SK-N-SH treated with all-trans-retinoic acid at 6 μM for 48 hours (cell line): ENCODE results near the gene ZNF683.

Experiments
- ARNTL ChIP-seq: fragments of 450-650 bp; formaldehyde crosslinking; IDR thresholded peaks from 2 replicates; pipeline ENCODE4 v1.5.0; 2020; ENCODE audit warnings: low read depth, mild to moderate bottlenecking, moderate library complexity, borderline replicate concordance
- BACH2 ChIP-seq: fragments of 250-450 bp; sonication (Bioruptor Pico); IDR thresholded peaks from 2 replicates; pipeline ENCODE4 v1.9.0; 2021; ENCODE audit warnings: mild to moderate bottlenecking, borderline replicate concordance
- CREB5 ChIP-seq: fragments of 250-450 bp; sonication (Bioruptor Pico); IDR thresholded peaks from 2 replicates; pipeline ENCODE4 v1.5.1; 2020; ENCODE audit warnings: low read depth, mild to moderate bottlenecking, moderate library complexity
- GLIS3 ChIP-seq: fragments of 250-450 bp; sonication (Bioruptor Pico); IDR thresholded peaks from 2 replicates; pipeline ENCODE4 v1.5.0; 2020; ENCODE audit warnings: mild to moderate bottlenecking, moderate library complexity
- PATZ1 ChIP-seq: fragments of 250-450 bp; sonication (Bioruptor Pico); IDR thresholded peaks from 2 replicates; pipeline ENCODE4 v1.8.0; 2020; ENCODE audit warnings: mild to moderate bottlenecking, moderate library complexity, borderline replicate concordance
- POU6F1 ChIP-seq: fragments of 250-450 bp; sonication (Bioruptor Pico); IDR thresholded peaks from 2 replicates; pipeline ENCODE4 v1.8.0; 2021; ENCODE audit warnings: low read depth, mild to moderate bottlenecking, moderate library complexity, borderline replicate concordance
- RARB ChIP-seq: fragments of 250-450 bp; sonication (Bioruptor Pico); IDR thresholded peaks from 2 replicates; pipeline ENCODE4 v1.8.0; 2021; ENCODE audit warnings: mild to moderate bottlenecking, moderate library complexity
- SNAI2 ChIP-seq: fragments of 250-450 bp; sonication (Bioruptor Pico); IDR thresholded peaks from 2 replicates; pipeline ENCODE4 v1.5.0; 2020; ENCODE audit warnings: mild to moderate bottlenecking, moderate library complexity
- TCF4 ChIP-seq: fragments of 250-450 bp; sonication (Bioruptor Pico); IDR thresholded peaks from 2 replicates; pipeline ENCODE4 v1.8.0; 2021; ENCODE audit warnings: mild to moderate bottlenecking, moderate library complexity, borderline replicate concordance
- TOX ChIP-seq: fragments of 250-450 bp; sonication (Bioruptor Pico); IDR thresholded peaks from 2 replicates; pipeline ENCODE4 v1.8.0; 2021; ENCODE audit warnings: mild to moderate bottlenecking, moderate library complexity, borderline replicate concordance
- ZFP3 ChIP-seq: fragments of 250-450 bp; sonication (Bioruptor Pico); IDR thresholded peaks from 2 replicates; pipeline ENCODE4 v1.5.0; 2020; ENCODE audit warnings: mild to moderate bottlenecking, moderate library complexity
- ZNF70 ChIP-seq: fragments of 450-650 bp; formaldehyde crosslinking; IDR thresholded peaks from 2 replicates; pipeline ENCODE4 v1.5.0; 2020; ENCODE audit warnings: mild to moderate bottlenecking, moderate library complexity

- TF ChIP-seq SNAI2 = no peak
- no peak for TF ChIP-seq ZNF70 (CRISPR knock-in tag)
- TF ChIP-seq ZFP3 = no peak
- TF ChIP-seq POU6F1 (CRISPR knock-in tag) = no peak
- TF ChIP-seq CREB5 (CRISPR knock-in tag) = no peak
- TF ChIP-seq TOX (CRISPR knock-in tag) = no peak
- TF ChIP-seq BACH2 = no peak
- TF ChIP-seq ARNTL (CRISPR knock-in tag) = no peak
- no peak for TF ChIP-seq PATZ1
- TF ChIP-seq RARB = no peak
- TF ChIP-seq TCF4 (CRISPR knock-in tag) = no peak
- no peak for TF ChIP-seq GLIS3
Measured at GRCh38 chr1:26336477-26337205, 35.9 kb downstream of the ZNF683 start.
